Activated CD8-positive, alpha-beta memory T cell treated with anti-CD3 and anti-CD28 coated beads, Interleukin-2, amount 50 U/mL, for 48 hours (primary cell): ENCODE results near the gene NEU1.
"Not testable (repeated sequence)": the region's sequence is repeated elsewhere in the genome, so short reads cannot be mapped to it uniquely, and the experiment has no call there.

Experiments
- DNase-seq: peaks from one replicate; pipeline ENCODE4 v3.0.0-alpha.2; 2020

Gene NEU1

DNA sequence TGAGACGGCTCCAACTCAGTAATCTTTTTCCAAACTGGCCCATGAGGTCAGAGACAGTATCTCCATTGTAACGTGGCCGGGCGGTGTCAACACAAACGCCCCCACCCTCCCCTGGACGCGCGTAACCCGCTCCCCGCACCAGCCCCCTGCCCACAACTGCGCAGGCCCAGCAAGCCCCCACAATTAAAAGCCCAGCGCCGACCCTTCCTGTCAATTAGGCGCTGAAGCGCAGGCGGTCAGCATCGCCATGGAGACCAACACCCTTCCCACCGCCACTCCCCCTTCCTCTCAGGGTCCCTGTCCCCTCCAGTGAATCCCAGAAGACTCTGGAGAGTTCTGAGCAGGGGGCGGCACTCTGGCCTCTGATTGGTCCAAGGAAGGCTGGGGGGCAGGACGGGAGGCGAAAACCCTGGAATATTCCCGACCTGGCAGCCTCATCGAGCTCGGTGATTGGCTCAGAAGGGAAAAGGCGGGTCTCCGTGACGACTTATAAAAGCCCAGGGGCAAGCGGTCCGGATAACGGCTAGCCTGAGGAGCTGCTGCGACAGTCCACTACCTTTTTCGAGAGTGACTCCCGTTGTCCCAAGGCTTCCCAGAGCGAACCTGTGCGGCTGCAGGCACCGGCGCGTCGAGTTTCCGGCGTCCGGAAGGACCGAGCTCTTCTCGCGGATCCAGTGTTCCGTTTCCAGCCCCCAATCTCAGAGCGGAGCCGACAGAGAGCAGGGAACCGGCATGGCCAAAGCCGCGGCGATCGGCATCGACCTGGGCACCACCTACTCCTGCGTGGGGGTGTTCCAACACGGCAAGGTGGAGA, 47.4 kb downstream of the NEU1 start, which contains the start of the genes HSPA1A and HSPA1L:
Gene HSPA1A, plus strand, starts transcription at position 519 of the 814 bp plus-strand sequence. Its CDS starts 214 bp downstream, at position 733.
Gene HSPA1L, minus strand, starts transcription at position 259 of the 814 bp plus-strand sequence. CDS start 3,311 bp downstream, outside the sequence.
- DNase-seq, result peak; percentile 83

DNA sequence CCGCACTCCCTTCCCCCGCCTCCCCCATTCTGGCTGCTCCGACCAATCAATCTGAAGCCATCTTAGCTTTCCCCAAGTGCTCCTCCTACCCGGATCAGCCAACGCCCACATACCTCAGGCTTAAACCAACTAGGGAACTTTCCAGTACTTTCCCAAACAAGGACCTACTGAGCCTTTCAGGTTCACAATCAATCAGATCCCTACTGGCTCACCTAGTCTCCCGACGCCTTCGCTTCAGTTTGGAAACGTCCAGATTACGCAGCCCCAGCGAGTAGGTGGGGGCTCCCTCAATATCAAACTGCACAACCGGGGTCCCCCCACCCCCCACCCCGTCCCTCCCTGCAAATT, 48.0 kb downstream of the NEU1 start:
- DNase-seq, result peak; percentile 75

DNA sequence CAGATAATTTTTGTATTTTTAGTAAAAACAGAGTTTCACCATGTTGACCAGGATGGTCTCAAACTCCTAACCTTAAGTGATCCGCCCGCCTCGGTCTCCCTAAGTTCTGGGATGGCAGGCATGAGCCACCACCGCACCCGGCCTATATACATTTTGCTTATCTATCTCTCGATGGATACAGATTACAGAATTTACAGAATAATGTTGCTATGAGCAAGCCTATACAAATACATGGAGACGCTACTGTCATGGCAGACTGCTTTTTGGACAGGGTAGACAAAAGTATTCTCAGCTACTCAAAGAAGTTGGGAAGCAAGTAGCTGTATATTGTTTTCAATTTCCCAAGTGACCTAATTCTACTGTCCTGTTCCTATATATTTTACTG, 49.2 kb downstream of the NEU1 start:
- no peak for DNase-seq

DNA sequence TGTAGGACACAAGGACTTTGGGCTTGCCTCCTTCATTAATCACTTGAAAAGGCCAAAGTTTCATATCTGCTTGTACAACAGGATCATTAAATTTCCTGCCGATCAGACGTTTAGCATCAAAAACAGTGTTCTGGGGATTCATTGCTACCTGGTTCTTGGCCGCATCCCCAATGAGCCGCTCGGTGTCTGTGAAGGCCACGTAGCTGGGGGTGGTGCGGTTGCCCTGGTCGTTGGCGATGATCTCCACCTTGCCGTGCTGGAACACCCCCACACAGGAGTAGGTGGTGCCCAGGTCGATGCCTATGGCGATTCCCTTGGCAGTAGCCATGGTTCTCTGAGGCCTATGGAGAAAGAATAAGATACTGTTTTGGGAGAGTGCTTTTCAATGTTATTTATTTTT, 51.0 kb downstream of the NEU1 start:
- no peak for DNase-seq

DNA sequence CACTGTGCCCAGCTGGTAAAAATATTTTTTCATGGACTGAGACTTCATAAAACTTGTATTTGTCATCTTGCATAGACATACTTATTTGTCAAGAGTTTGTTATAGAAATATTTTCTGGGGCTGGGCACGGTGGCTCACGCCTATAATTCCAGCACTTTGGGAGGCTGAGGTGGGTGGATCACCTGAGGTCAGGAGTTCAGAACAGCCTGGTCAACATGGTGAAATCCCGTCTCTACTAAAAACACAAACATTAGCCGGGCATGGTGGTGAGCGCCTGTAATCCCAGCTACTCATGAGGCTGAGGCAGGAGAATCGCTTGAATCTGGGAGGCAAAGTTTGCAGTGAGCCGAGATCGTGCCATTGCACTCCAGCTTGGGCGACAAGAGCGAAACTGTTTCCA, 54.0 kb downstream of the NEU1 start:
- not testable (repeated sequence) for DNase-seq
